Upper lobe of right lung (tissue), 1 donor: ENCODE measurements around the gene FAM25G. TPM values are rescaled to one million over a fixed set of nuclear protein-coding genes. Genes with fewer than 3 reads are reported as not detected.
A peak's percentile ranks its signal among the peaks of the same experiment; 100 is the strongest.

Source experiments
- ATAC-seq: fragments of 200-7000 bp; cut with Tn5 transposase; one replicate; pipeline ENCODE4 v1.9.1; 2020; ENCODE audit warnings: mild to moderate bottlenecking, moderate library complexity
- DNase-seq: peaks from one replicate; pipeline ENCODE4 v3.0.0-alpha.2; 2020
- H3K27ac ChIP-seq: fragments of 200-600 bp; one replicate; pipeline ENCODE4 v1.8.0; 2022
- H3K27me3 ChIP-seq: fragments of 200-600 bp; one replicate; pipeline ENCODE4 v1.8.0; 2022; ENCODE audit warnings: mild to moderate bottlenecking
- H3K36me3 ChIP-seq: fragments of 200-600 bp; one replicate; pipeline ENCODE4 v1.8.0; 2022
- H3K4me1 ChIP-seq: fragments of 200-600 bp; one replicate; pipeline ENCODE4 v1.8.0; 2022
- H3K4me3 ChIP-seq: fragments of 200-600 bp; one replicate; pipeline ENCODE4 v1.8.0; 2022; ENCODE audit warnings: mild to moderate bottlenecking
- H3K9me3 ChIP-seq: fragments of 200-600 bp; one replicate; pipeline ENCODE4 v1.8.0; 2022
- intact Hi-C: fragments of 100-400 bp; cut with DNase I; formaldehyde crosslinking; loops from one replicate; pipeline ENCODE4 v1.11.0; 2022
- total RNA-seq: library from RNA; stranded (reverse); fragmentation: NEBNext Ultra II Directional; extraction: Animal tissue kit (Norgen Biotek cat#: 25700); gene quantifications from one replicate; pipeline ENCODE4 v1.2.1, GENCODE V29; 2021
- TF ChIP-seq, protein P1 (sequence below): fragments of 200-600 bp; IDR thresholded peaks from one replicate; pipeline ENCODE4 v1.8.0; 2022; ENCODE audit warnings: antibody characterized with exemption
- donor health status: DM: no; HTN: yes; CAD: no; lungs with severe emphysema.

FAM25G gene
- total RNA-seq, 1 donor from 2014 or later = not detected

DNA sequence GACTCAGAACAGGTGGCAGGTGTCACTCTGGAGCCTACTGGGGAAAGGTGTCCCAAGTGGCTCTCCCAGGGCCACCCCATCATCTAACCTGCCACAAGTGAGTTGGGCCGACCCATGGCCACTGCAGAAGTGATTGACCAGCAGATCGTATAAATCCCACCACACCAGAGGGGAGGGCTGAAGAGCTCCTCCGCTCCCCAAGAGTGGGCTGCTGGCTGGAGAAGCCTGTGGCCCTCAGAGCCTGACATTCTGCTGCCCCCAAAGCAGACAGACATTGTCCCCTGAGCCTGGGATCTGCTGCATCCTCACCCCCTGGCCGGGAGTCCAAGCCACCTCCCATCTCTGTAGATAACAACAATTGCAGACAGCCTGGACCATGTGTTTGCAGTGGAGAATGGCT lies 44.3 kb downstream of the FAM25G start:
- TF ChIP-seq, protein P1, sequence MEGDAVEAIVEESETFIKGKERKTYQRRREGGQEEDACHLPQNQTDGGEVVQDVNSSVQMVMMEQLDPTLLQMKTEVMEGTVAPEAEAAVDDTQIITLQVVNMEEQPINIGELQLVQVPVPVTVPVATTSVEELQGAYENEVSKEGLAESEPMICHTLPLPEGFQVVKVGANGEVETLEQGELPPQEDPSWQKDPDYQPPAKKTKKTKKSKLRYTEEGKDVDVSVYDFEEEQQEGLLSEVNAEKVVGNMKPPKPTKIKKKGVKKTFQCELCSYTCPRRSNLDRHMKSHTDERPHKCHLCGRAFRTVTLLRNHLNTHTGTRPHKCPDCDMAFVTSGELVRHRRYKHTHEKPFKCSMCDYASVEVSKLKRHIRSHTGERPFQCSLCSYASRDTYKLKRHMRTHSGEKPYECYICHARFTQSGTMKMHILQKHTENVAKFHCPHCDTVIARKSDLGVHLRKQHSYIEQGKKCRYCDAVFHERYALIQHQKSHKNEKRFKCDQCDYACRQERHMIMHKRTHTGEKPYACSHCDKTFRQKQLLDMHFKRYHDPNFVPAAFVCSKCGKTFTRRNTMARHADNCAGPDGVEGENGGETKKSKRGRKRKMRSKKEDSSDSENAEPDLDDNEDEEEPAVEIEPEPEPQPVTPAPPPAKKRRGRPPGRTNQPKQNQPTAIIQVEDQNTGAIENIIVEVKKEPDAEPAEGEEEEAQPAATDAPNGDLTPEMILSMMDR = no peak
- no peaks in the 10 kb centered on the region for H3K9me3 ChIP-seq
- DNase-seq (no peak), ATAC-seq (no peak)
- intact Hi-C loops = no loop called here
- no peaks in the 10 kb centered on the region for H3K36me3 ChIP-seq
- H3K27ac ChIP-seq = no peak overlapping the region
- no peaks in the 10 kb centered on the region for H3K27me3 ChIP-seq
- no peak overlapping the region for H3K4me3 ChIP-seq
- H3K4me1 ChIP-seq = no peaks in the 10 kb centered on the region

DNA sequence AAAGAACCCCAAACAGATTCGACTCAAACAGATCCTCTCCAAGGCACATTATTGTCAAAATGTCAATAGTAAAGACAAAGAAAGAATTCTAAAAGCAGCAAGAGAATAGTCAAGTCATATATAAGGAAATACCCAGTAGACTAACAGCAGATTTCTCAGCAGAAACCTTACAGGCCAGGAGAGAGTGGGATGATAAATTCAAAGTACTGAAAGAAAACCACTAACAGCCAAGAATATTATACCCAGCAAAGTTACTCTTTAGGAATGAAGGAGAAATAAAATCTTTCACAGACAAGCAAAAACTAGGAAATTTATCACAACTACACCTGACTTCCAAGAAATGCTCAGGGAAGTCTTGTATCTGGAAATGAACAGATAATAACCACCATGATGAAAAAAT lies 45.8 kb downstream of the FAM25G start:
- Histone ChIP-seq H3K4me1 (no peaks in the 10 kb centered on the region), H3K9me3 (no peaks in the 10 kb centered on the region), H3K27ac (no peak overlapping the region), H3K36me3 (no peaks in the 10 kb centered on the region), H3K27me3 (no peaks in the 10 kb centered on the region), H3K4me3 (no peak overlapping the region)
- intact Hi-C loops = no loop called here
- DNase-seq (no peak), ATAC-seq (no peak)
- TF ChIP-seq, protein P1 = no peak

DNA sequence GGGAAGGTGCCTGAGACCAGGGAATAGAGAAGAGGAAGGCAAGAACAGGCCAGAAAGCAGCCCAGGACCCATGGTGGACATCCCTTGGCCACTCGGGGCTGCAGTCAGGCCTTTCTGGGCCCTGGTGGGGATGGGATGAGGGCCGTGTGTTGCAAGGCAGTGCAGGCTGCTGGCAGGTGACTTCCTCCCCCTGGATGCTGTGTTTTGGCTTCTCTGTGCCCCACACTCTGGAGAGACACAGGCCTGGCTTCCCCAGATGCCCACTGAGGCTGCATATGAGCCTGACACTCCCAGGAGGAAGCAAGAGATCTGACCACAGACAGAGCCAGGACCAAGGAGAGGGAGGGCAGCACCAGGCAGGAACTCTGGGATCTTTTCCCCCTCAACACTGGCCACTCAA lies 47.5 kb downstream of the FAM25G start:
- Histone ChIP-seq H3K36me3 (no peaks in the 10 kb centered on the region), H3K4me1 (no peaks in the 10 kb centered on the region), H3K27ac (no peak overlapping the region), H3K4me3 (no peak overlapping the region), H3K27me3 (no peaks in the 10 kb centered on the region), H3K9me3 (no peaks in the 10 kb centered on the region)
- ATAC-seq (no peak), DNase-seq (peak; percentile 58)
- TF ChIP-seq, protein P1 = no peak
- intact Hi-C loops = no loop called here

DNA sequence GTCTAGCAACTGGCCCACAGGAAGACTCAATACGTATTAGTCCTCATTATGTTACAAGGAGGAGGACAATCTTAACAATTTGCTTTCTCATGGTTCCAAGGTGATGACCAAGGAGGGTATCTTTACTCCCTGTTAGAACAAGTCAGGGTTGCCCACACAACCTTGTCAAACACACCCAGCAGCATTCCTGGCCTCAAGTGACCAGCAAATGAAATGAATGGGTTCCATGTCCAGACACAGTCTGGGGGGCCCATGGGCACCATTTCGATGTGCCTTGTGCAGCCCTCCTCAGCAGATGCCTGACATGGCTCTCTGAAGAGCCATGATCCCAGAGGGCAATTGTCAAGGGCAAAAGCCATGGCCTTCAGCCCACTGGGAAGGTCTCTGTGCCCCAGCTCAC lies 48.4 kb downstream of the FAM25G start:
- DNase-seq (no peak), ATAC-seq (no peak)
- Histone ChIP-seq H3K4me3 (no peak overlapping the region), H3K27ac (no peak overlapping the region), H3K36me3 (no peaks in the 10 kb centered on the region), H3K27me3 (no peaks in the 10 kb centered on the region), H3K4me1 (no peaks in the 10 kb centered on the region), H3K9me3 (no peaks in the 10 kb centered on the region)
- TF ChIP-seq, protein P1 = no peak
- intact Hi-C loops = no loop called here

DNA sequence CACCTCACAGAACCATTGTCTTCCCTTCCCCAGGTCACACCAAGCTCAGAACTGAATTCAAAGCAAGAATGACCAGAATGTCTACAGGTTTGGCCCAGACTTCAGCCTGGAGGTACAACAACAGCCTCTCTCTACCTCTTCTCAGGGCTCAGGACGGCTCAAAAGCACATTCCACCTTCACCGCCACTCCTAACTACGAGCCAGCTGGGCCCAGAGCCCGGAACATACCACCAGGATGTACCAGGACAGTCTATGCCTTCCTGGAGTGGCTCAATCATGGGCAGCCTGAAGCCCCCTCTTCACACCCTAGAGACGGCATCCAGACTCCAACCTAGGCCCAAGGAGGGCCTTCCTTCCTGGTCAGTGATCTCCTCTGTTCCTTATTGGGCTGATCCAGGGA lies 49.1 kb downstream of the FAM25G start:
- TF ChIP-seq, protein P1 = no peak
- DNase-seq (peak; percentile 58), ATAC-seq (peak; percentile 72)
- intact Hi-C loops = no loop called here
- Histone ChIP-seq H3K27ac (no peak overlapping the region), H3K4me1 (no peaks in the 10 kb centered on the region), H3K9me3 (no peaks in the 10 kb centered on the region), H3K36me3 (no peaks in the 10 kb centered on the region), H3K27me3 (peaks cover 3% of the 10 kb centered on the region), H3K4me3 (no peak overlapping the region)

DNA sequence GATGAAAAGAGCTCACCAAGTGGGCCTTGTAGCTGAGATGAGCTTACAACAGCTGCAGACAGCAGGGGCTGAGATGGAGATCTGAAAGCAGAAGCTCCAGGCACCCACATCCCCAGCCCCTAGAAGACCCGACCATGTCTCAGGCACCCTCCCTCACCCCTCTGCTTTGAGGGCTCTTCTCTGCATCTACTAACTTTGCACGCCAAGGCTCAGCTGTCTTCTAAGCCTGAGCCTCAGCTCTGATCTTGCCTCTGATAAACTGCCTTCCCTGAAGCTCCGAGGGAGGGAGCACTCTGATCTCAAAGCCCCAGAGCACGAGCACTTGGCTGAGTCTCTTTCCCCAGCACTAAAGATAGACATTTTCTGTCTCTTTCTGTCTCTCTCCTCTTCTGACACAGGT lies 49.6 kb downstream of the FAM25G start:
- DNase-seq (no peak), ATAC-seq (no peak)
- intact Hi-C loops = no loop called here
- no peak overlapping the region for H3K4me3 ChIP-seq
- H3K4me1 ChIP-seq = no peaks in the 10 kb centered on the region
- no peaks in the 10 kb centered on the region for H3K9me3 ChIP-seq
- peaks cover 3% of the 10 kb centered on the region for H3K27me3 ChIP-seq
- H3K27ac ChIP-seq = no peak overlapping the region
- no peaks in the 10 kb centered on the region for H3K36me3 ChIP-seq
- TF ChIP-seq, protein P1 = no peak
